Activated CD4-positive, alpha-beta T cell treated with anti-CD3 and anti-CD28 coated beads, Interleukin-2, amount 50 U/mL, for 48 hours (primary cell): ENCODE results near the gene IQGAP3.
"Not testable (repeated sequence)": the region's sequence is repeated elsewhere in the genome, so short reads cannot be mapped to it uniquely, and the experiment has no call there.

ENCODE experiments used
- DNase-seq, 2 experiments: peaks; one replicate each; pipeline ENCODE4 v3.0.0-alpha.2; 2020

The IQGAP3 gene

GRCh38 chr1:156592158-156592909 lies 20.0 kb upstream of the IQGAP3 start:
- DNase-seq = peak; percentile 14 to 18

GRCh38 chr1:156591432-156592157 lies 19.2 kb upstream of the IQGAP3 start, which contains the start of gene NAXE:
TSS of gene NAXE (plus strand) at chr1:156591776. CDS start at chr1:156591805, 29 bp downstream.
- peak; percentile 73 to 75 for DNase-seq

GRCh38 chr1:156591181-156591431 lies 18.7 kb upstream of the IQGAP3 start:
- DNase-seq = no peak

GRCh38 chr1:156590326-156591180 lies 18.2 kb upstream of the IQGAP3 start:
- DNase-seq = no peak

GRCh38 chr1:156589546-156589945 lies 17.2 kb upstream of the IQGAP3 start:
- DNase-seq = no peak

DNA sequence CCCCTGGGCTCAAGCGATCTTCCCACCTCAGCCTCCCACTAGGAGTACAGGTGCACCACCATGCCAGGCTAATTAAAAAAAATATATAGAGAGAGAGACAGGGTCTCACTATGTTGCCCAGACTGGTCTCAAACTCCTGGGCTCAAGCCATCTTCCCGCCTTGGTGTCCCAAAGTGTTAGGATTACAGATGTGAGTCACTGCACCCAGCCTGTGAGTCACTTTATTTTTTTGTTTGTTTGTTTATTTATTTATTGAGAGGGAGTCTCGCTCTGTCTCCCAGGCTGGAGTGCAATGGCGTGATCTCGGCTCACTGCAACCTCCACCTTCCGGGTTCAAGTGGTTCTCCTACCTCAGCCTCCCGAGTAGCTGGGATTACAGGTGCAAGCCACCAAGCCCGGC lies 15.6 kb upstream of the IQGAP3 start:
- DNase-seq = not testable (repeated sequence)

GRCh38 chr1:156586892-156587477 lies 14.6 kb upstream of the IQGAP3 start:
- no peak for DNase-seq

- DNase-seq = no peak
These were observed 14.0 kb upstream of the IQGAP3 start for GRCh38 chr1:156586323-156586722.

- DNase-seq = peak in 1 of 2 experiments; percentile 14
These were observed 12.4 kb upstream of the IQGAP3 start for GRCh38 chr1:156584813-156585212.

DNA sequence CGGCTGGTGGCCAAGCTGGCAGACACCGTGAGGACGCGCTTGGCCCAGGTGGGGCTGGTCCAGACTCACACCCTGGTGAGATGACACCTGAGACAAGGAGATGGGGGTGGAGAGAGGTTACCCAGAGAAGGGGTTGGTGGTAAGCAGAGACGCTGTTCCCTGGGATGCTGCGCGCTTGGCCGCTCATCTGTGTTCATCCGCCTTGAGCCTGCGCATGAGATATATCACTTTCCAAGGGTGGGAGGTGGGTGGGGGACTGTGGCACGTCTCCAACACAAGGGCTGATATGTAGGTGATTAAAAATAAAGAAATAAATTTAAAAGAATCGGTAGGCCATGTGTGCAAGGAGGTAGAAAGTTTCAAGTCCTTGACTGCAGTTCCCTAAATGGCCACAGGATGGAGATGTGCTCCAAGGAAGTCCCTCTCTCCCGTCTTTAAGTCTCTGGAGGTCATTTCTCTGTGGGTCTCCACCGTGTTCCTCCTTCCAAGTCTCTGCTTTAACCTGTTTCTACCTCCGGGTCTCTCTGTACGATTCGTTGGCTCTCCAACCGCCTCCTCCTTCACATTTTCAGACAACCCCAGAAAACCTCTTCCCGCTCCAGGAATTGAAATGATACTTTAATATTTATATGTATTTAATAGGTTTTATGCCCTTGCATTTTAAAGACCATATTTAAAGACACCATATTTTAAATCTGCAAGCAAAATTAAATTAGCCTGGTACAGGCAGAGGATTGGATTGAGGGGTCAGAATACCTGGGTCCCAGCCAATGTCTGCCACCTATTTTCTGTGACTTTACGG lies 11.7 kb upstream of the IQGAP3 start:
- DNase-seq = peak; percentile 79 to 86

DNA sequence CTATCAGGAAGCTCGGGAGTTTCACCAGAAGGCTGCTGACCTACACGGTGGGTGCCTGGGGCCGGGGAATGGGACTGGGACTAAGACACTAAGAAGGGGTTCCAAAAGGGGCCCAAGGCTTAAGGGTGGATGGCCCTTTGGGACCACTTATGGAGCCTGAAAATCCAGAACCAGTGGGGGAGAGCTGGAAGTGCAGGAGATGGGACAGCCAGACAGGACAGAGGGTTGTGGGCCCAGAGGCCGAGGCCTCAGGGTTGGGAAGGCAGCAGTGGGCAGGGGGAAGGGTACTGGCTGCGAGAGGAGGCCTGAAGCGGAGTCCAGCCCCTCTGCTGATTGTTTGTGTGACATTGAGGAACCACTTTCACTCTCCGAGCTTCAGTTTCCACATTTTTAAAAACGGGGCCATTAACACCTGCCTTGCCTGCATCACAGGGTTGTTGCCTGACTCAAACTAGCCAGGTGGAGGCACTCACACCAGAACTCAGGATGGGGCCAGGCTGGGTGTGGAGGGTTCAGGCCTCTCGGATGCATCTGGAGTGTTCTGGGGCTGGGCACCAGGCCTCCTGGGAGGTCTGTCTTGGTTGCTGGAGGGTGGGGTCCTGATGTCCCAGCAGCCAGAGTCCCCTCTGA lies 10.1 kb upstream of the IQGAP3 start:
- peak; percentile 15 to 29 for DNase-seq

GRCh38 chr1:156581661-156582387 lies 9.5 kb upstream of the IQGAP3 start:
- peak; percentile 26 to 31 for DNase-seq

DNA sequence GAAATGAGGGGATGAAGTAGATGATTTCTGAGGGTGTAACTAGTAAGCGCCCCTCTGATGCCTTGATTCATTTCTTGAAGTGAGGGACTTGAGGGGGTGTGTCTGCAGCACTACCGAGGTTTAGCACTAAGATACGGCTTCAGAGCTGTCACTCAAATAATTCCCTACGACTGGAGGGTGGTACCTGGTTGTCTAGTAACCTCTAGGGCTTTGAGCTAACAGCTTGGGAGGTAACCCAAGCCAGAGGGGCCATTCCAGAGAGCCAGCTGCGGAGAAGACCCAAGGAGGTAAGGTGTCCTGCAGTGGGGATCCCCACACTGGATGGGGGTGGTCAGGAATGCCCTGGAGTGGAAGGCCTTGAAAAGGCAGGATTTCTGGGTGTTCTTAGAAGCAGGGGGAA lies 7.1 kb upstream of the IQGAP3 start, which contains the start of gene TTC24:
TTC24 (plus strand) TSS at position 252 of the 400 bp plus-strand sequence. CDS start 1,642 bp downstream, outside the sequence.
- no peak for DNase-seq

GRCh38 chr1:156578055-156578454 lies 5.7 kb upstream of the IQGAP3 start:
- no peak for DNase-seq

- no peak for DNase-seq
These were observed 5.2 kb upstream of the IQGAP3 start for GRCh38 chr1:156577550-156577949.

DNA sequence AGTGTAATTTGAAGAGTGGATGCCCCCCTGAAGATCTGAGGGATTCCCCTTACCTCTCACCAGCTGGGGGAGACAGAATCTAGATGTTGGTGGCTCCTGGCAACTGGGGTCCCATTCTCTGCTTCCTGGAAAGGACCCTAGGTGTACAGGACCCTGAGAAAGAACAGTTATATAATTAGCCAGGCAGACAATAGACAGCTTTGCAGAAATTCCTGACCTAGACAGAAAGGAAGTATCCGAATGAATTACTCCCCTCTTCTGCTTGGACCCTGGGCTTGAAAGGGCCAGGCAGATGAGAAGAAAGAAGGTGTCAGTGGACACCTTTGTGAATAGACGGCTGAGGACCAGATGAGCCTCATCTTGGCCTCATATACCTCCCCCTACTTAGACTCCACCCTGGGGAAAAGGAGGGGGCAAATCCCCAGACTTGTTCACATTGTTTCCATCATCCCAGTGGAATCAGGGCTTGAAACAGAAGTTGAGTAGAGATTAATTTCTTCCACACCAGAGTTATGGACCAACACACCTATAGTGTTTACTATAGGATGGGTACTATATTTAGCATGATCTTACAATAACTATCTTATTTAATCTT lies 1.8 kb upstream of the IQGAP3 start:
- DNase-seq = no peak

- DNase-seq = no peak
These were observed 276 bp upstream of the IQGAP3 start for GRCh38 chr1:156572663-156573018.

DNA sequence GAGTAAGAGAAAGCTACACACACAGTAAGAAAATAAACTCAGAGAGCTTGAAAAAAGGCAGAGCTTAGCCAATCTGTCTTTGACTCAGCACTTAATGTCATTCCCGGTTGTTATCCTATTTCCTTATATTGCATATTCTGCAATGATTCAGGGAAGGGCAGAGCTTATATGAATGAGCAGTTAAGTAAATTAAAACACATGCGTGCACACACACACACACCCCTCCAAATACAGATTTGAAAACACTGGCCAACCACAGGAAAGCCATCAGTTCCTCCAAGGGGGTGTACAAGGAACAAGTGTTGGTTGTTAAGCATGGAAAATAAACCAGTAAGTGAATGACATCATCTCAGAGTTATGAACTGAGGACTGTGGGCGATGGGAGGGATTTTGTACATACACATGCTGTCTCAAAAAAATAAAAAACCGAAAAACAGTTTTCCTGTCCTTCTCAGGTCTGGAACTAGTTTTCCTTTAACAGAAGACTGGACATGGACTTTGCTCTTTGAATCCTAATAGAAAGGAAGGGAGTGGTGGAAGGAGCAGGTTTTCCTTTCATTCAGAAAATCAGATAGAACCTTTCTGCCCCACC lies 1.0 kb downstream of the IQGAP3 start:
- peak in 1 of 2 experiments; percentile 11 for DNase-seq

DNA sequence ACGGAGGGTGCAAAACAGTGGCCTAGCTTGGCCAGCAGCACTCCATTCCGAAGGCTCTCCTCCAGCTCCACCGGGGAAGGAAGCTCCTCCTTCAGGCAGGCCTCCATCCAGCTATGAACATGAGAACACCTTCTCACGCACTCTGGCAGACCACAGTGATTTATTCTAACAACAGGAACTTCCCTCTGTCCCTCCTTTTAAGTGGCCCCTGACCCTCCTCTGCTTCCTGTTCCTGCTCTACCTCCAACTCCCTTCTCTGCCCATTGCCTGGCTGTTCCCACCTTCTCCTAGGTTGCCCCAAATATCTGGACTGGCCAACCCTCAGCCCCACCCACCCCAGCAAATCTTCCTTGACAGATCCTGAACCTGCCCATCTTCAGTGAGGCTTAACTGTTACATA lies 5.9 kb downstream of the IQGAP3 start:
- no peak for DNase-seq

GRCh38 chr1:156565519-156565918 lies 6.8 kb downstream of the IQGAP3 start:
- no peak for DNase-seq
